ENCODE measurements around the gene PNLIP.

DNA sequence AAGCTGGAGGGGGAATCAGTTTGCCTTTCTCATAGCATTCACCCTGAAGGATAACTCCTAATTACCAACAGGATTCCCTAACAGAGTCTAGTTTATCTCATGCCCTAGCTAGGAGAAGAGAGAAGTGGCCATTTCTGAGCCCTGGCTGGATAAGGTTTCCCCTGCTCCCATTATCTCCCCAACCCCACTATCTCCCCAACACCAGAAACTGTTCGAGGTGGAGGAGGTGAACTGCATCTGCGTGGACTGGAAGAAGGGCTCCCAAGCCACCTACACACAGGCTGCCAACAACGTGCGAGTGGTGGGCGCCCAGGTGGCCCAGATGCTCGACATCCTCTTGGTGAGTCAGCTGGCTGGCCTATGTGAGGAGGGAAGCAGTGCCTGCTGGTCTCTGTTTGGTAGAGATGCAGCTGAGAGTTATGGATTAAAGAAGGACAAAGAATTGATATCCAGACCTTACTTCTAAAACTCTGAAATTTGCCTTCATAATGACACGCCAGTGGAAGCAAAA lies 48.8 kb downstream of the PNLIP start:
- TF ChIP-seq POLR2AphosphoS5 (IDR thresholded peaks at IDR 0.05; ENCODE audit: low read depth, low read length), result no peak
- TF ChIP-seq, protein P1, sequence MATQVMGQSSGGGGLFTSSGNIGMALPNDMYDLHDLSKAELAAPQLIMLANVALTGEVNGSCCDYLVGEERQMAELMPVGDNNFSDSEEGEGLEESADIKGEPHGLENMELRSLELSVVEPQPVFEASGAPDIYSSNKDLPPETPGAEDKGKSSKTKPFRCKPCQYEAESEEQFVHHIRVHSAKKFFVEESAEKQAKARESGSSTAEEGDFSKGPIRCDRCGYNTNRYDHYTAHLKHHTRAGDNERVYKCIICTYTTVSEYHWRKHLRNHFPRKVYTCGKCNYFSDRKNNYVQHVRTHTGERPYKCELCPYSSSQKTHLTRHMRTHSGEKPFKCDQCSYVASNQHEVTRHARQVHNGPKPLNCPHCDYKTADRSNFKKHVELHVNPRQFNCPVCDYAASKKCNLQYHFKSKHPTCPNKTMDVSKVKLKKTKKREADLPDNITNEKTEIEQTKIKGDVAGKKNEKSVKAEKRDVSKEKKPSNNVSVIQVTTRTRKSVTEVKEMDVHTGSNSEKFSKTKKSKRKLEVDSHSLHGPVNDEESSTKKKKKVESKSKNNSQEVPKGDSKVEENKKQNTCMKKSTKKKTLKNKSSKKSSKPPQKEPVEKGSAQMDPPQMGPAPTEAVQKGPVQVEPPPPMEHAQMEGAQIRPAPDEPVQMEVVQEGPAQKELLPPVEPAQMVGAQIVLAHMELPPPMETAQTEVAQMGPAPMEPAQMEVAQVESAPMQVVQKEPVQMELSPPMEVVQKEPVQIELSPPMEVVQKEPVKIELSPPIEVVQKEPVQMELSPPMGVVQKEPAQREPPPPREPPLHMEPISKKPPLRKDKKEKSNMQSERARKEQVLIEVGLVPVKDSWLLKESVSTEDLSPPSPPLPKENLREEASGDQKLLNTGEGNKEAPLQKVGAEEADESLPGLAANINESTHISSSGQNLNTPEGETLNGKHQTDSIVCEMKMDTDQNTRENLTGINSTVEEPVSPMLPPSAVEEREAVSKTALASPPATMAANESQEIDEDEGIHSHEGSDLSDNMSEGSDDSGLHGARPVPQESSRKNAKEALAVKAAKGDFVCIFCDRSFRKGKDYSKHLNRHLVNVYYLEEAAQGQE (IDR thresholded peaks at IDR 0.05; ENCODE audit: insufficient read depth in 1 of 2, low read depth in 2 of 2, low read length in 2 of 2), result no peak
